Upper lobe of left lung (tissue), 4 donors: ENCODE results near the gene PARVG.

Experiments used
- CTCF ChIP-seq, 6 experiments: fragments of 450-650 bp in 4 of 6; fragments of 200-600 bp in 2 of 6; sonication (generic) in 2 of 6; IDR thresholded peaks; one replicate each; pipeline ENCODE4 v1.5.1; 2016 to 2019; ENCODE audit warnings: antibody characterized with exemption in 6 of 6
- POLR2AphosphoS5 ChIP-seq, 2 donors: sonication (generic); formaldehyde crosslinking; IDR thresholded peaks; one replicate each; pipeline ENCODE4 v1.5.1; 2017; ENCODE audit warnings: antibody characterized with exemption in 2 of 2

- no peak for TF ChIP-seq CTCF (IDR thresholded peaks at IDR 0.05)
- TF ChIP-seq POLR2AphosphoS5 (IDR thresholded peaks at IDR 0.05), result no peak
Observed at GRCh38 chr22:44213489-44214043, 32.8 kb downstream of the PARVG start.
